ENCODE data around the gene GGACT.
A peak's percentile ranks its signal among the peaks of the same experiment; 100 is the strongest.
"Not testable (repeated sequence)": the region's sequence is repeated elsewhere in the genome, so short reads cannot be mapped to it uniquely, and the experiment has no call there.

GGACT gene

DNA sequence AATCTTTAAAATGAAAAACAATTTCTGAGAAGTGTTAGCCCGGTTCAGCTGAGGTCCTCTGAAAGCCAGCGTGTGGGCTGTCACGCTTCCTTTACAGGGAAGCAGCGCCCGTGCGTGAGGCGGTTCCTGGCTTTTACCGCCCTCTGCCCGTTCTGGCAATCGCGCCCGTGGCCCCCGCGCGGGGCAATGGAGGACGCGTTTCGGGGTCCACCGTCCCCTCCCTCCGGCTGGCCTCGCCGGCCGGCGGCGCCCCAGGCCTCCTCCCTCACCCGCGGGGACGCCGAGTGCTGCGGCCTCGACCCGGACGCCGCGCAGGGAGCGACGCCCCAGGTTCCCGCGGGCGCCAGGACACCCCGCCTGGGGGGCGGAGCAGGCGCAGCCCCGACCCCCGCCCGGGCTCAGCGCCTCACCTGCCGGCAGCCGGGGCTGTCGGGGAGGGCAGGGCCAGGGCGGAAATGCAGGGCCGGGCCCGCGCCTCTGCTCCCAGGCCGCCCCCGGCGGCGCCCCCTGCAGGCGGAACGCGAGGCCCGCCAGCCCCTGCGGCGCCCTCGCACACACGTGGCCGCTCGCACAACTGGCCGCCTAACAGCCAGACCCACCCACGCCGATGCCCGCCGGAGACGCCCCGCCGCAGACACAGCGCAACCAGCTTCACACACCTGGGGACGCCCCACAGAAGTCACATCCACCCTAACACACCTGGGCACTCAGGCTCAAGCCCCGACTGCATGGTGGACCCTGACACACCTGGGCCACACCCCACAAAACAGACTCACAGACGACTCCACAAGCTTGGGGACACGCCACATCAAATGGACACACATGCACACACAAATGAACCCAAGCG is at the start of gene GGACT:
Gene GGACT, minus strand, starts transcription at position 459 of the 847 bp plus-strand sequence. CDS start 56,198 bp downstream, outside the sequence.
- DNase-seq: peak; percentile 38 to 55

DNA sequence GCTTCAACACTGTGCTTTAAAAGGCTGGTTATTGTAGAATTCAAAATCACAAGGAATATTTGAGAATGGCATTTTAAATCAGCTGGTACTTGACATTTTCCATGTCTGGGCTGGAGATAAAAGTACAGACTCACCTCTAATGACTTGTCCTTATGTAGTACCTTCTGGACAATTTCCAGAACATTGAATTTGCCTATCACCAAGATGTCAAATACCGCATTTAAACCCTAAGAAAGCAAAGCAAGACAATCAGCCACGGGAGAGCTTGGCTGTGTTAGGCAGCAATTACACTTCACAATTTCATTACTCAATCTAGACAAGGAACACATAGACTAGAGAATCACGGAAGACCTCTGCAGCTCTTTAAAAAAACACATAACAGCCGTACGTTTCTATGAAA is 49.2 kb upstream of the GGACT start:
- no peak for DNase-seq

DNA sequence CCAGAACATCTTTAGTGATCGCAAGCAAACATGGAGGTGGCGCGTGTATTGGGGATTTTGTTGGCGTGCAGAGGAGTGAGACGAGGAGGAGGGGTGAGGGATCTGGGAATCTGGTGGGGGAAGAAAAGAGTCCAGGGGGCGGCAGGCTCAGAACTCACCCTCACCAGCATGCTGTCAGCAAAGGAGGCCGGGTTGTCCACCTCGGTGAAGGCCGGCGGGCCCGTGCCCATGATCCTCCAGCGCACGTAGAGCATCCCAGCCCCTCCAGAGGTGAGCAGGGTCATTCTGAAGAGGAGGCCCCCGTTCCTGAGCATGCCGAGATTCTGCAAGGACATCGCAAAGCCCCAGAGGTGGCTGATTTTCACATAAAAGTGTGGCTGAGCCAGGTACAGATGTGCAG is 48.8 kb upstream of the GGACT start:
- DNase-seq: no peak

DNA sequence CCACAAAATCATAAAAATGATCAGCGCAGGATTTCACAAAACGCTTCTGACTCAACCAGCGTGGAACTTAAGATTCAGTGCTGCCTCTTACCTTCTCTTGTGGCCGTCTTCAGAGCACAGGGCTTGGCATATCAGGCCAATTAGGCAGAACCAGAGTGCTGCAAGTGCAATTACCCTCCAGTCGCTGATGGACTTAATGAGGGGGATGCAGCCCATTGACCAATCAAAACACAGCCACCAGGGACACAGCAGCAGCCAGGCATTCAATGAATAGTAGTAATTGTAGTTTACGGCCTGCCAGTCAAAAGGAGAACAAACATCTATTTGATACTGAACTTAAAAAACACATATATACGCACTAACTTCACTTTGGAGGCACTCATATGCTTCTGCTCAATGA is 47.9 kb upstream of the GGACT start:
- DNase-seq: no peak

DNA sequence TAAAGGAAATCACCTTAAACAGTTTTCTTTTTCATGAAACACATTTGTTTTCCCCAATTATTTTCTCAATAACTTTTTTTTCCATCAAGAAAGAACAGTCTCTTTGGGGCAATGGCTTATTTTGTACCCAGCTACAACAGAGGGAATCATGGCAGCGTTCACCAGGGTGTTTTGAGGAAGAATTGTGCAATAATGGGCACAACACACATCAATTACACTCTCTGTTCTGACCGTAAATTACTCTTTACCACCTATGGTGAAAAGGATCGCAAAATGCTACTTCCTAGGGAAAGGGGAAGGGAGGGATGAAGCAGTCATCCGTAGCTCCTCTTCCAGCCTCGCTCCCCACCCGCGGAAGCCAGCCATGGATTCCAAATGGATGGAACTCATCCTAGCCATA is 47.4 kb upstream of the GGACT start:
- DNase-seq: no peak

DNA sequence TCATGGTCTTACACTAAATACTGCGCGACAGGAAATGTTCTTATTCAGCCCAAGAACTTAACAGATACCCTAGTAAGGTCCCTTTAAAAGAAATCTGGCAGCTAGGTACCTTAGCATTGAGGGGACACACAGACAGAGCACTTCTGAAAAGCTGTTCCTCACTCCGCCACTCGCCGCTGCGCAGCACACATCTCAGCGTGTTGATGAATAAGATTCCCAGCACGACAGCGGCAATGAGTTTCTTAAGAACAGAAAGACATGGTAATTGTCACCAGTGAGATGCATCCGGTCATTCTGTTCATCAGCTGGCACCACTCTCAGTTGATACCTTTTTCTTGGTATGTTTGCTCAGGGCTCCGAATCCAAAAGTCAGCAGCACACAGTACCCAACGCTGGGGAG is 46.1 kb upstream of the GGACT start:
- no peak for DNase-seq

DNA sequence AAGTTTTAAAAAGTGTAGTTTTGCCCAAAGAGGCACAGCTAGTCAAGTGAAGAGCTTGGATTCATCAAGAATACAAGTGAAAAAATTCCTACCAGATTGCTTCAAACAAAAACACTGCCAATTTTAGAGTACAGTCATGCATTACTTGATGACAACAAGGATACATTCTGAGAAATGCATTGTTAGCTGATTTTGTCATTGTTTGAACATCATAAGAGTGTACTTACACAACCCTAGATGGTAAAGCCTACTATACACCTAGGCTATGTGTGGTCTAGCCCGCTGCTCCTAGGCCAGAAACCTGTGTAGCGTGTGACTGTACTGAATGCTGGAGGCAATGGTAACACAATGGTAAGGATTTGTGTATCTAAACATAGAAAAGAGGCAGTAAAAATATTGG is 44.9 kb upstream of the GGACT start:
- no peak for DNase-seq

DNA sequence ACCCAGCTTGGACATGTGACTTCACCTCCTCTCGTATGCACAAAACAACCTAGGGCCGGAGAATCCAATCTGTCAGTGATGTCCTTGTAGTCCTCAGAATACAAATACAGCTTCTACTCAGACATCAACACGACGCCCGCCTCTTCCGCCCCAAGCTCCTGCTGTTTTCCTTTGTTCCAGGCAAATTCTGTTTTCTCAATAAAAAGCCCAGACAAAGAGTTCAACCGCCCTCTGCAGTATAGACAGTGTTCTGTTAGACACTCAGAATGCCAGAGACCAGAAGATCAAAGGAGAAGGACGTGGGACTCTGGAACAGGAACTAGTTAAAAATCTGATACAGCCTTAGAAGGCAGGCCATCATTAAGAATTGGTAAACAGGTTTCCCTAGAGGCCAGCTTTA is 42.0 kb upstream of the GGACT start:
- no peak for DNase-seq

DNA sequence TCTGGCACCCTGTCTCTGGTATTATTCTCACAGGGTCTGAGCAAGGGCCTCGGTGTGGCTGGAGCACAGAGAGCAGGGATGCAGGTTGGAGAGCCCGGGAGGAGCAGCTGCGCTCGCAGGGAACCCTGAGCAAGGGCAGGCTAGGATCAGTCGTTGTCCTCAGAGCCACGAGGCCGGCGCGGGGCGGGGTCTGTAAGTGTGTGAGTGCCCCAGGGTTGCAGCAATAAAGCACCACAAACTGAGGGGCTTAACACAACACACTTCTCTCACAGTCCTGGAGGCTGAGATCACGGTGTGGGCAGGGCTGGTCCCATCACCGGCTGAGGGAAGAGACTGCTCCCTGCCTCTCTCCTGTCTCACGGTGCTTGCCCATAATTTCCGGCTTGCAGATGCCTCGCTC is 38.5 kb upstream of the GGACT start:
- no peak for DNase-seq

DNA sequence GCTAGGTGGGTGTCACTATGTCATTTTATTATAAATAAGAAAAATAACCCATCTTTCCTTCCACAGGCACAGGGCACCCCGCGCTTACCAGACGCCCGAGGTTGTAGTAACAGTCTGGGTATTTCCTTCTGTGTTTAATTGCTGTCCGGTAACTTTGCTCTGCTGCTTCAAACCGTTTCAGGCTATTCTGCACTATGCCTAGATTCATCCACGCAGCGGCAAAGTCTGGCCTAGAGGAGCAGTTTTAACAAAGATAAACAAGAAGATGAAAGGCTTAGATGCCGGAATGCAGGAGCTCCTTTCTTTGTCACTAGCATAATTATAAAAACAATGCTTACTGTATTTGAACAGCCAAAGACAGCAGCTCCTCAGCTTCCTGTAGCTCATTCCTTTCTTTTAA is 36.9 kb upstream of the GGACT start:
- no peak for DNase-seq

DNA sequence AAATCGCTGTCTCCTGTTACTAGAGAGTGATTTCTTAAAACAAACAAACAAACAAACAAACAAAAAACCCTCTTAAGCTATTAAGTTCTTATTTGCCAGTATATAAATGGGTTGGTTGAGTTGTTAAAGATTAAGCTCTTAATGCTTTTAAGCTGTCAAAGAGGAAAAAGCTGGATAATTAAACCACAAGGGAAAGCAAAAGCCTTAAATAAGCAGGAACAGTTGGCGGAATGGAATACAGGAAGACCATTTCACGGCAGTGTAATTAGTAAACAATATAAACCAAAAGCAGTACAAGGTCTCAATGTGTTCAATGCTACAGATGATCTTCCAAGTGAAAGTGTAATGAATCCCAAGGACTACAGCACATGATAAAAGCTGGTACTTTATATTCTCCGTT is 32.2 kb upstream of the GGACT start:
- no peak for DNase-seq

DNA sequence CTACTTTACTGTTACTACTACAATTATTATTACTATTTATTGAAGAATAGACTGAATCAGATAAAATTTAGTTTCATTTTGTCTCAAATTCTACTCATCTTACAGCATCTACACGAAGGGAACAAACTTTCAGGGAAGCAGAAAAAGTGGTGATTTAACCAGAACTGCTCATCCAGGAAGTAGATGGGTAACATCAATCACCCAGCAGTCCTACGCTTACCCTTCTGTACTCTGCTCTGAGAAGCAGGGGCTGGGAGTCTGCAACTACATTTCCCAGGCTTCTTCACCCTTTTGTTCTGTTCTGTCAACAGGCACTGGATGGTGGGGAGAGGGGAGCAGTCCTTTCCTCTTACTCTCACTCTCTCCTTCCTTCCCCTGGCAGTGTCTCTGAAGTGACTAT is 31.4 kb upstream of the GGACT start:
- no peak for DNase-seq

DNA sequence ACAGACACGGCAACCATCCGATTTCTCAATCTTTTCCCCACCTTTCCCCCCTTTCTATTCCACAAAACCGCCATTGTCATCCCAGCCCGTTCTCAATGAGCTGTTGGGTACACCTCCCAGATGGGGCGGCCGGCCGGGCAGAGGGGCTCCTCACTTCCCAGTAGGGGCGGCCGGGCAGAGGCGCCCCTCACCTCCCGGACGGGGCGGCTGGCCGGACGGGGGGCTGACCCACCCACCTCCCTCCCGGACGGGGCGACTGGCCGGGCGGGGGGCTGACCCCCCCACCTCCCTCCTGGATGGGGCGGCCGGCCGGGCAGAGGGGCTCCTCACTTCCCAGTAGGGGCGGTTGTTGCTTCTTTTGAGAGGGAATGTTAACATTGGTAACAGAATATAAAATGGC is 30.3 kb upstream of the GGACT start:
- DNase-seq: not testable (repeated sequence)

DNA sequence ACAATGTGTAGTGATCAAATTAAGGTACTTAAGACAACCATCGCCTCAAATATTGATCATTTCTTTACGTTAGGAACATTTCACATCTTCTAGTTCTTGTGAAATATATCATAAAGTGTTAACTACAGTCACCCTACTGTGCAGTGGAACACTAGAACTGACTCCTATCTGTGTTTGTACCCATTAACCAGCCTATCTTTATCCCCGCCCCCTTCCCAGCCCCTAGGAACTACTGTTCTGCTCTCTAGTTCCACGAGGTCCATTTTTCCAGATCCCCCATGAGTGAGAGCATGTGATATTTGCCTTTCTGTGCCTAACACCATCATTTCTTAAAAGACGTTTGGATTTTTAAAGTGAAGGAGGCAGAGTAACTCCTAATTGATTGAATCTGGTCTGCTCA is 24.4 kb upstream of the GGACT start:
- no peak for DNase-seq

DNA sequence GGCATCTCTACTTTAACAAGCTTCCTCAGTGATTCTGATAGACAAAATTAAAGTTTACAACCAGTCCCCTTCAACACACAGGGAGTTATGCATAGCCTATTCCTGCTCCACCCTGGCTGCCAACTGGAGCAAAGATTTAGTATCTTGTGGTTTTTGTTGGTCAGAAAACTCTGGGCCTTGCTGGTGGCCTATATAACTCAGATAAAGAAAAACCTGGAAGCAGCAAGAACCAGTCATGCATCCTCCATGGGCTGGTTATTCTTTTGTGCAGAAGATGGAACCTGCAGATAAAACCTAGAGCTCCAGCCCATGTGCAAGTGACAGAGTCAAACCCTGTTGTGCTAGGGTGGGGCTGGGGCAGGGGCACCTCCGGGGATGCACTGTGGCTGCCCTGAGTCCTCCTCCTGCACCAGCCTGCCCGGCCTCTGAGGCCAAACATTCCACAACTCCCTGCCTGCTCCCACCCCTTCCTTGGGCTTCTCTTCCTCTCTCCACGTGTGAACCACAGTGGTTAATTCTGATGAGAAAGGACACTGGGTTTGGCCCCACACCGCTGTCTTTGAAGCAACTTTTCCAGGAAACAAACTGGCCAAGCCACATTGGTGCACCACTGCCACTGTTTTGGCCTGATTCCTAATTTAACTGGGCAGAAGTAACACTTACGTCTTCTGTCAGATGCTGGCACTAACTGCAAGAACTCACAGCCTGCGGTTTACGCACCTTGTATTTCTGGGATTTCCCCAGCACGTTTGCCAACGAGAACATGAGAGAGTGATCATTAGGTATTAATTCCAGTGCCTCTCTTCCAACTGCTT is 23.3 kb upstream of the GGACT start:
- DNase-seq: no peak

DNA sequence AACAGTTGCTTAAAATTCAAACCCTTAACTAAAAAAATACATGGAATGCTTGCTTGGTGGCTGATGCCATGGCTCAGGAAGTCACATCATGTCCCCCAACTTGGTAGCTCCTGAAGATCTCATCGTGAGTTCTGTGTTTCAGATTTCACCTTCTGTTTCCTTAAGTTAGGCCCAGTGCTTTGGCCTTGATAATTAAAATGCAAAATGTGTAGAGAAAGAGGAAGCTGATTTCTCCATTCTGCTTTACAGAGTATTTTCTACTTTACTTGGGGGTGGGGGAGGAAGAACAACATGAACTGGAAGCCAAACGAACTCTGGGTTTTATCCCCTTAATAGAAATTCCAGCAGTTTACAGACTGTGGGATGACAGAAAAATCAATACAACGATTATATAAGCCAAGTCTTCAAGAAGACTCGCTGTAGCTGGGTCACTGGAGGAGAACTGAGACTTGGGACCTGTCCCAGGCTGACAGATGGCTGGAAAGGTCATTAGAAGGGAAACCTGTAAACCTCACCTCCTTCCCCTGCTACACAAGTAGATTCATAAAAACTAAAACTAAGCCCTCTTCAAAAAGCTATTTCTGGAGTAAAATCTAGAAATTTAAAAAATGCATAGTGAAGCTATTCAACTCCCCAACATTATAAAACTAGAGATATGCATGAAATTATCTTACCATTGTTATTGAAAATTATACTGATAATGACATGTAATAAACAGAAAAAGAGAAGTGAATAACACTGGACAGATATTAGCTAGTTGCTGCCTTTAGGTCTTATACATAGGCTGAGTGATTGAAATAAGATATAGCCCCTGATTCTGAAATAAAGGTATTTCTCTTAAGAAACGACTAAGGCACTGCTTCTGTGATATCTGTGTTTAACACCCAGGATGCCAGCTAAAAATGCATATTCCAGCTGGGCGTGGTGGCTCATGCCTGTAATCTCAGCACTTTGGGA is 22.1 kb upstream of the GGACT start:
- peak; percentile 9 to 20 for DNase-seq

DNA sequence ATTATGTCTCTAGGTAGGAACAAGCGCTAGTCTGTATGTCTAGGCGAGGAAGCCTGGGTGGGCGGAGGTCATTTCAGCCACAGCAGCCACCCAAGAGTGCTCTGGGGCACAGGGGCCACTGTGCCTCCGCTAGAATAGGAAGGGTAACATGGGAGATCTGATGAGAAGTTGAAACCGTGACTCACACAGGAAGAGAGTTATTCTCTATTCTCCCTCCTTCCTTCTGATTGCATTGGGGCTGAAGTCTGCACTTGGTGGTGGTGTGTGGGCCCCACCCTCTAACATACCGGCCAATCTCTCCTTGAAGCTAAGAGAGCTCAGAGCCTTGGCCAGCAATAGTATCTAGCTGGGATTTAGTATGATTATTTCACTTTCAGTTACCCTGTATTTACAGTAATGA is 20.3 kb upstream of the GGACT start:
- DNase-seq: no peak

DNA sequence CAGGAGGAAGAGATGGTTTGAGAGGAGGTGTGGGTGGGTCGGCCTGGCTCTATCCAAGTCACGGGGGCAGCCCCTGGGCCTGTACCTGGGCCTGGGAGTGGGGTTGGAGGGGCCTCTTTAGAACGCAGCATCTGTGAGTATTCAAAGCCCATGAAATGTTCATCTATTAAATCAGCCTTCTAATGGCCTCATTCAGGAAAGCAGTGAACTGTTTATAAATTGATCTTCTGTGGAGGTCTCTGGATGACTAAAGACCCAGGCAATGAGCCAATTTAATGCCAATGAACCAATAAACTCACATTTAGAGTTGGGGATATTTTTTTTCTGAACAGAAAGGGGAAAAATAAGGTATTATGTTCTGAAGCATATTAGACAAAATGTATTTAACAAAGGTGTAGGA is 19.9 kb upstream of the GGACT start:
- DNase-seq: no peak

DNA sequence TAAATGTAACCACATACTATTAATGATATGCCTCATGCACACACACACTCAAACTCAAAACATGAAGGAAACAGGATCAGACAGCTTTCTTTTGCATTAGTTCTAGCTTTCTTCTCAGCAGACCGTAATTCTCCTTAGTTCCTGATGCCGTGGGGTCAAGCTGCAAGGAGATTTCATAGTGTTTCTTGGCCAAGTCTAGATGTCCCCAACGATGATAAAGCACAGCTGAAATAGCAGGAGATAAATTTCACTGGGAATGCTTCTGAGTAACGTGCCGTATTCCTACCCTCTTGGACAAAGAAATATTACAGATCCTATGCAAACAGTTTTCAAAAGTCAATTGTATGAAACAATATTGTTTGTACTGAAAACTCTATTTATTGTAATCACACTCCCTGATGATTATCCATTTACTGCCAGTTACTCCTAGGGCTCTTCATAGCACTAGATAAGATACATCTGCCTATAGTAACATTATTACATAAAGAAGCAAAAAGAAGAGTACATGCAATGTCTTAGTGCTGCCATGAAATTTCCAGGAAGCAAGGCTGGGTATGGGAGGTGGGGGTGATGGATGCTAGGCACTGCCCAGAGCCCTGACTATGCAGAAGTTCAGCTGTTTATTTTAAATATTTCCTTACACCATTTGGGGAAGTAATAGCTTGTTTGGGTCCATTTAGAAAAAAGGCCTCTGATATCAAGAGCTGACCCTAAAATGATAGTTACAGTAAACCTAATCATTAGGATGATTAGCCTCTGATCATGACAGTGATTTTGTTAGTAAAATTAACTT is 16.5 kb upstream of the GGACT start:
- DNase-seq: peak in 1 of 2 experiments; percentile 12

DNA sequence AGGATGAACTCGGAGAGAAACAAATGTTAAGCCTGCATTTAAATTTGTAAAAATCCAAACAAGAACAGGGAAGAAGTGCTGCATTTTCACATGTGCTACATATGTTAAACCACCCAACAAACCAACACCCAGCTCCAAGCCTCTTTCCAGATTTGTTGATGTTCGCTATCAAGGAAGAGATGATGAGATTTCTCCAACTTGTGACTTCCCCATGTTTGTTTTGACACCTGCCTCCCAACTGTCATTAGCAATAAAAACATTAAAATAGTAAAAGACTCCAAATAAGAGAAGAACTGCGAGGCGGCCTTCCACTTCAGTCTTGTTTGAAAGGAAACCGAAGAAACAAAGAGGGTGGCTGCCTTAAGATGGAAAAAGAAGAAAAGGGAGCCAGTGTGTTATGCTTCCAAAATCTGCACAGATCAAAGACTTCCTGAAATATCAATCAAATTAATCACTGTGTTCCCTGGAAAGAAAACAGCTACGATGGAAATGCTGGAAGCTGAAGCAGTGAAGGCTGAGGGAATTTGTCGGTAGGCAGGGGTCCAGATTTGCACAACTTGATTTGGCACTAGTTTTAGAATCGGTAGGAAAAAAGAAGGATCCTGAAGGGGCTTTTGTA is 14.0 kb upstream of the GGACT start:
- DNase-seq: no peak

DNA sequence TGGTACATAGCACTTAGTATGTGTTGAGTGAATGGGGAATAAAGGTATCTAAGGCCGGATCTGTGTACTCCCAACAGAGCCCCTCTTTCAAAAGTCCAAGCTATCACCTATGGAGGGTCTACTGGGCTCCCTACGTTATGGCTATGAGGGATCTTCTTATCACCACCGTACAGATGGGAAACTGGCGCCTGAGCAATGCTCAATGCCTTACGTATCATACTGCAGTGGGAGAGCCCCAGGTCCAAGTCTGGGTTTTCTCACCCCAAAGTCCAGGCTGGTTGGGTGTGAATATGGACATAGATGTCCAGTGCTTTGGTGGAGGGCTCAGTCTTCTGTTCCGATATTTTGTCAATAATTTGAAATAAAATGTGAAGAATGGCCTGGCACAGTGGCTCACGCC is 13.1 kb upstream of the GGACT start:
- no peak for DNase-seq

DNA sequence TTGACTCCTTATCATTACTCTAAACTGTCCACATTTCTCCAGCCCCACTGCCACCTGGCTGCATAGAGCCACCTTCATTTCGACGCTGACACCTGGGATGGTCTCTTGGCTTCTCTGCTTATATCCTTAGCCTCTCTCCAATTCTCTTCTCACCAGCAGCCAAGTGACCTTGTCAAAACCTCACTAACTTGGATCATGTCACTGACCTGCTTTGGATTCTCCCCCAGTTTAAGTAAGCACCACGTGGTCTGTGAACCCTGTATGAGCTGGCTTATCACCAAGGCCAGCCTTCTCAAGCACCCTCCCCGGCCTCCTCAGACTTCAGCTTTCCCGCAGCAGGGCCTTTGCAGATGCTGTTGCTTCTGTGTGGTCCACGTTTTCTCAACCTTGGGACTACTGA is 12.3 kb upstream of the GGACT start:
- no peak for DNase-seq

All from AML-193 (cell line).